ENCODE results near the gene KCNMA1. TPM values are rescaled to one million over a fixed set of nuclear protein-coding genes. Genes with fewer than 3 reads are reported as not detected.
A peak's percentile ranks its signal among the peaks of the same experiment; 100 is the strongest.

KCNMA1 gene
- total and polyA plus RNA-seq, 10 of the 15 experiments (the other 5 are each of a cell fraction or from before 2014, with no cell fraction given) = 8.5 to 77.0 (median 21.3) TPM

DNA sequence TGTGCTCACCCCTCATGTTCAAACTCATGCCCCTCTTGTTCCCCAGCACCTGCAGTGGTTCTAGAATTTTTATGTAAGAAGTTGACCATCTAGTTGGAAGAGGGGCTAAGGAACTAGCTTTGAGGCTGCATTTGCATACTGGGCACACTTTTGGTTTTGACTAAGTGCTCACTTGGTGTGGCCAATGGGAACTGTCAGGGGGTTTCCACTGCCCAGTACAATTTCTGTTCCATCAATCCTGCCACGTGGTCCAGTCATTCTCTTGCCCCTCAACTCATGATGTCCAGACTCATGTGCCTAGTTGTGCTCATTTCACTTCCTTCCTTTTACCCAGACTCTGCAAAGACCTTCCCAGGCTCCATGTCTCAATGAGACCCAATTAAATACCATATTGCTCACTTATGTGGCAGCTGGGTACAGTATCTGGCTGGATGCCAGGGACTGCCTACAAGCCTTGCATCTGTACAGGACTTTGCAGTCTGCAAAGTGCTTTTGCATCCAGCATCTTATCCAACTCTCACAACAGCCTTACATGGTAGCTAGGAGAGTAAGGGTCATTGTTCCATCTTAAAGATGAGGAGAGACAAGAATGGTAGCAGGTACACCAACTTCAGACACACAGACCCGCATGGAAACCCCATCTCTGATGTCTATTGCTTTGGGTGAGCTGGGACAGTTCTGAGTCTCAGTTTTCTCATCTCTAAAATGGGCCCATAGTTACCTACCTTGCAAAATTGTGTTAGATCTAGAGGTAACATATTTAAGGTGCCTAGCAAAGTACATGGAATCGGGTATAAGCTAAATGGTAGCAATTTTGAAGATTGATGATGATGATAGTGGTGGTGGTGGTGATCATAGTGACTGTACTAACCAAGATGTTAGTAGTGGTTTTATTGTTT is 30.1 kb upstream of the KCNMA1 start (continued):
- no peak for TF ChIP-seq CHD1 (IDR thresholded peaks at IDR 0.05; ENCODE audit: low read depth, low read length)
- 0 out of 2 replicates have a peak, but pooled peaks have one; percentile 39 for TF ChIP-seq MXI1 (IDR thresholded peaks at IDR 0.05; ENCODE audit: low read depth, low read length)
- TF ChIP-seq DPF2 (IDR thresholded peaks at IDR 0.05) = 0 out of 2 replicates have a peak, but pooled peaks have one; percentile 36
- no peak for TF ChIP-seq BMI1 (IDR thresholded peaks at IDR 0.05; ENCODE audit: borderline replicate concordance)
- no peak for TF ChIP-seq NR2F1 (conservative IDR thresholded peaks at IDR 0.05)
- no peak for TF ChIP-seq ZZZ3 (IDR thresholded peaks at IDR 0.05; ENCODE audit: control insufficient read depth, insufficient read length, low read depth)
- TF ChIP-seq CREB1 (IDR thresholded peaks at IDR 0.05; ENCODE audit: low read depth) = no peak
- TF ChIP-seq LARP7 (IDR thresholded peaks at IDR 0.05) = no peak
- TF ChIP-seq MEF2B (IDR thresholded peaks at IDR 0.05; ENCODE audit: partially characterized antibody, poor library complexity, severe bottlenecking) = no peak
- no peak for TF ChIP-seq MTA3 (IDR thresholded peaks at IDR 0.05; ENCODE audit: borderline replicate concordance, low read length)
- no peak for TF ChIP-seq TCF7 (IDR thresholded peaks at IDR 0.05; ENCODE audit: borderline replicate concordance)
- TF ChIP-seq NFIC (IDR thresholded peaks at IDR 0.05; ENCODE audit: low read depth, low read length) = no peak
- TF ChIP-seq HDAC2 (IDR thresholded peaks at IDR 0.05) = no peak
- no peak for TF ChIP-seq NBN (IDR thresholded peaks at IDR 0.05)
- TF ChIP-seq, protein P1, sequence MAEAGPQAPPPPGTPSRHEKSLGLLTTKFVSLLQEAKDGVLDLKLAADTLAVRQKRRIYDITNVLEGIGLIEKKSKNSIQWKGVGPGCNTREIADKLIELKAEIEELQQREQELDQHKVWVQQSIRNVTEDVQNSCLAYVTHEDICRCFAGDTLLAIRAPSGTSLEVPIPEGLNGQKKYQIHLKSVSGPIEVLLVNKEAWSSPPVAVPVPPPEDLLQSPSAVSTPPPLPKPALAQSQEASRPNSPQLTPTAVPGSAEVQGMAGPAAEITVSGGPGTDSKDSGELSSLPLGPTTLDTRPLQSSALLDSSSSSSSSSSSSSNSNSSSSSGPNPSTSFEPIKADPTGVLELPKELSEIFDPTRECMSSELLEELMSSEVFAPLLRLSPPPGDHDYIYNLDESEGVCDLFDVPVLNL (IDR thresholded peaks at IDR 0.05; ENCODE audit: low read depth, low read length) = no peak
- TF ChIP-seq, protein P2, sequence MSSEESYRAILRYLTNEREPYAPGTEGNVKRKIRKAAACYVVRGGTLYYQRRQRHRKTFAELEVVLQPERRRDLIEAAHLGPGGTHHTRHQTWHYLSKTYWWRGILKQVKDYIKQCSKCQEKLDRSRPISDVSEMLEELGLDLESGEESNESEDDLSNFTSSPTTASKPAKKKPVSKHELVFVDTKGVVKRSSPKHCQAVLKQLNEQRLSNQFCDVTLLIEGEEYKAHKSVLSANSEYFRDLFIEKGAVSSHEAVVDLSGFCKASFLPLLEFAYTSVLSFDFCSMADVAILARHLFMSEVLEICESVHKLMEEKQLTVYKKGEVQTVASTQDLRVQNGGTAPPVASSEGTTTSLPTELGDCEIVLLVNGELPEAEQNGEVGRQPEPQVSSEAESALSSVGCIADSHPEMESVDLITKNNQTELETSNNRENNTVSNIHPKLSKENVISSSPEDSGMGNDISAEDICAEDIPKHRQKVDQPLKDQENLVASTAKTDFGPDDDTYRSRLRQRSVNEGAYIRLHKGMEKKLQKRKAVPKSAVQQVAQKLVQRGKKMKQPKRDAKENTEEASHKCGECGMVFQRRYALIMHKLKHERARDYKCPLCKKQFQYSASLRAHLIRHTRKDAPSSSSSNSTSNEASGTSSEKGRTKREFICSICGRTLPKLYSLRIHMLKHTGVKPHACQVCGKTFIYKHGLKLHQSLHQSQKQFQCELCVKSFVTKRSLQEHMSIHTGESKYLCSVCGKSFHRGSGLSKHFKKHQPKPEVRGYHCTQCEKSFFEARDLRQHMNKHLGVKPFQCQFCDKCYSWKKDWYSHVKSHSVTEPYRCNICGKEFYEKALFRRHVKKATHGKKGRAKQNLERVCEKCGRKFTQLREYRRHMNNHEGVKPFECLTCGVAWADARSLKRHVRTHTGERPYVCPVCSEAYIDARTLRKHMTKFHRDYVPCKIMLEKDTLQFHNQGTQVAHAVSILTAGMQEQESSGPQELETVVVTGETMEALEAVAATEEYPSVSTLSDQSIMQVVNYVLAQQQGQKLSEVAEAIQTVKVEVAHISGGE (CRISPR knock-in tag; IDR thresholded peaks at IDR 0.05) = no peak
- no peak for TF ChIP-seq ZNF622 (IDR thresholded peaks at IDR 0.05)
- TF ChIP-seq EED (IDR thresholded peaks at IDR 0.05; ENCODE audit: low read depth) = no peak
- peak; percentile 83 for TF ChIP-seq NFYB (IDR thresholded peaks at IDR 0.05; ENCODE audit: insufficient read depth, low read depth, low read length)
- TF ChIP-seq SMC3 (IDR thresholded peaks at IDR 0.05; ENCODE audit: borderline replicate concordance, low read length) = no peak
- TF ChIP-seq SP1 (IDR thresholded peaks at IDR 0.05; ENCODE audit: low read depth, low read length) = no peak
- no peak for TF ChIP-seq ESRRA (IDR thresholded peaks at IDR 0.05; ENCODE audit: low read length)
- TF ChIP-seq, protein P3, sequence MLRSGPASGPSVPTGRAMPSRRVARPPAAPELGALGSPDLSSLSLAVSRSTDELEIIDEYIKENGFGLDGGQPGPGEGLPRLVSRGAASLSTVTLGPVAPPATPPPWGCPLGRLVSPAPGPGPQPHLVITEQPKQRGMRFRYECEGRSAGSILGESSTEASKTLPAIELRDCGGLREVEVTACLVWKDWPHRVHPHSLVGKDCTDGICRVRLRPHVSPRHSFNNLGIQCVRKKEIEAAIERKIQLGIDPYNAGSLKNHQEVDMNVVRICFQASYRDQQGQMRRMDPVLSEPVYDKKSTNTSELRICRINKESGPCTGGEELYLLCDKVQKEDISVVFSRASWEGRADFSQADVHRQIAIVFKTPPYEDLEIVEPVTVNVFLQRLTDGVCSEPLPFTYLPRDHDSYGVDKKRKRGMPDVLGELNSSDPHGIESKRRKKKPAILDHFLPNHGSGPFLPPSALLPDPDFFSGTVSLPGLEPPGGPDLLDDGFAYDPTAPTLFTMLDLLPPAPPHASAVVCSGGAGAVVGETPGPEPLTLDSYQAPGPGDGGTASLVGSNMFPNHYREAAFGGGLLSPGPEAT (IDR thresholded peaks at IDR 0.05; ENCODE audit: low read depth) = peak; percentile 52; the same call in 1 of the 2 replicates
- TF ChIP-seq, protein P4, sequence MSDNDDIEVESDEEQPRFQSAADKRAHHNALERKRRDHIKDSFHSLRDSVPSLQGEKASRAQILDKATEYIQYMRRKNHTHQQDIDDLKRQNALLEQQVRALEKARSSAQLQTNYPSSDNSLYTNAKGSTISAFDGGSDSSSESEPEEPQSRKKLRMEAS (IDR thresholded peaks at IDR 0.05; ENCODE audit: low read depth, low read length) = 0 out of 2 replicates have a peak, but pooled peaks have one; percentile 57
- TF ChIP-seq STAT3 (IDR thresholded peaks at IDR 0.05; ENCODE audit: low read depth, low read length) = no peak
